Fibroblast of mammary gland (primary cell): ENCODE results near the gene TPSD1.

Source experiments
- DNase-seq: peaks from one replicate; pipeline ENCODE4 v3.0.0-alpha.2; 2010; ENCODE audit warnings: low read depth
- H3K4me3 ChIP-seq: 2 replicates; pipeline ENCODE4 v1.5.1; 2011; ENCODE audit warnings: low read depth, mild to moderate bottlenecking, low read length, moderate library complexity; ENCODE audit not compliant: control insufficient read depth
- CTCF ChIP-seq: conservative IDR thresholded peaks from 2 replicates; pipeline ENCODE4 v1.5.1; 2011; ENCODE audit warnings: low read depth, low read length, inconsistent platforms; ENCODE audit not compliant: control insufficient read depth, insufficient read depth

The TPSD1 gene

GRCh38 chr16:1272453-1273198 lies 16.8 kb downstream of the TPSD1 start:
- TF ChIP-seq CTCF = no peak
- no peak overlapping the region for H3K4me3 ChIP-seq
- no peak for DNase-seq

- no peak for DNase-seq
- TF ChIP-seq CTCF = no peak
- no peak overlapping the region for H3K4me3 ChIP-seq
Measured at GRCh38 chr16:1273816-1274215, 17.9 kb downstream of the TPSD1 start.

- no peak for TF ChIP-seq CTCF
- no peak for DNase-seq
- no peak overlapping the region for H3K4me3 ChIP-seq
Measured at GRCh38 chr16:1274767-1275166, 18.9 kb downstream of the TPSD1 start.

- no peak for TF ChIP-seq CTCF
- H3K4me3 ChIP-seq = no peak overlapping the region
- no peak for DNase-seq
Measured at GRCh38 chr16:1275791-1276579, 20.1 kb downstream of the TPSD1 start.

- no peak for TF ChIP-seq CTCF
- no peak overlapping the region for H3K4me3 ChIP-seq
- DNase-seq = no peak
Measured at GRCh38 chr16:1276580-1276878, 20.7 kb downstream of the TPSD1 start.

- H3K4me3 ChIP-seq = no peak overlapping the region
- no peak for TF ChIP-seq CTCF
- no peak for DNase-seq
Measured at GRCh38 chr16:1277151-1277598, 21.3 kb downstream of the TPSD1 start.
